Right lobe of liver (tissue), 4 donors: ENCODE results near the gene EHD3.

Experiments
- POLR2A ChIP-seq: fragments of 450-650 bp; IDR thresholded peaks from one replicate; pipeline ENCODE4 v1.6.1; 2017; ENCODE audit warnings: antibody characterized with exemption, mild to moderate bottlenecking
- TF ChIP-seq, protein P1 (sequence below), 4 donors: fragments of 200-600 bp in 3 of 4; fragments of 450-650 bp in 1 of 4; IDR thresholded peaks; one replicate each; pipeline versions ENCODE4 v1.5.1 to v1.8.0; 2016 to 2022; ENCODE audit warnings: antibody characterized with exemption in 4 of 4, mild to moderate bottlenecking in 2 of 4
- donor health status: DM: no; HTN: no; CAD: no.
- donor health status: DM: no; HTN: no; CAD: no.
- donor health status: DM: no; HTN: yes; CAD: no.

DNA sequence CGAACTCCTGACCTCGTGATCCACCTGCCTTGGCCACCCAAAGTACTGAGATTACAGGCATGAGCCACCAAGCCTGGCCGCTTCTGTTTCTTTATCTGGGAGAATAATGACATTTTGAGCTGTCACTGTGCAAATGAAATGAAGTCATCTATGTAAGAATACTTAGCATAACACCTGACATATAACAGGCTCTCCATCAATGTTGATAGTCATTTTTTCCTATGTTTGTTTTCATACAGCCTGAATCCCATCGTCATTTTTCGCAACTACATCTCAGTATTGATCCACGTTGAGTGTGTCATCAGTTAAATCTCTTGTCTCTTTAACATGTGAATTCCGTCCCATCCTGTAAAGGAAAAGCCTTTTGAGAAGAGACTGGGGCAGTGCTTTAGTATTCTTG, 10.2 kb upstream of the EHD3 start:
- TF ChIP-seq POLR2A = no peak
- TF ChIP-seq, protein P1, sequence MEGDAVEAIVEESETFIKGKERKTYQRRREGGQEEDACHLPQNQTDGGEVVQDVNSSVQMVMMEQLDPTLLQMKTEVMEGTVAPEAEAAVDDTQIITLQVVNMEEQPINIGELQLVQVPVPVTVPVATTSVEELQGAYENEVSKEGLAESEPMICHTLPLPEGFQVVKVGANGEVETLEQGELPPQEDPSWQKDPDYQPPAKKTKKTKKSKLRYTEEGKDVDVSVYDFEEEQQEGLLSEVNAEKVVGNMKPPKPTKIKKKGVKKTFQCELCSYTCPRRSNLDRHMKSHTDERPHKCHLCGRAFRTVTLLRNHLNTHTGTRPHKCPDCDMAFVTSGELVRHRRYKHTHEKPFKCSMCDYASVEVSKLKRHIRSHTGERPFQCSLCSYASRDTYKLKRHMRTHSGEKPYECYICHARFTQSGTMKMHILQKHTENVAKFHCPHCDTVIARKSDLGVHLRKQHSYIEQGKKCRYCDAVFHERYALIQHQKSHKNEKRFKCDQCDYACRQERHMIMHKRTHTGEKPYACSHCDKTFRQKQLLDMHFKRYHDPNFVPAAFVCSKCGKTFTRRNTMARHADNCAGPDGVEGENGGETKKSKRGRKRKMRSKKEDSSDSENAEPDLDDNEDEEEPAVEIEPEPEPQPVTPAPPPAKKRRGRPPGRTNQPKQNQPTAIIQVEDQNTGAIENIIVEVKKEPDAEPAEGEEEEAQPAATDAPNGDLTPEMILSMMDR (IDR thresholded peaks at IDR 0.05) = no peak
